ENCODE results near the gene CCBE1.
"Not testable (repeated sequence)": the region's sequence is repeated elsewhere in the genome, so short reads cannot be mapped to it uniquely, and the experiment has no call there.

Gene CCBE1

GRCh38 chr18:59715966-59716369 is 18.7 kb upstream of the CCBE1 start:
- no peak for DNase-seq (ENCODE audit: low read depth in 1 of 2, low spot score in 1 of 2)

GRCh38 chr18:59715445-59715844 is 18.2 kb upstream of the CCBE1 start:
- no peak for DNase-seq (ENCODE audit: low read depth in 1 of 2, low spot score in 1 of 2)

GRCh38 chr18:59714096-59714495 is 16.9 kb upstream of the CCBE1 start:
- DNase-seq (ENCODE audit: low read depth in 1 of 2, low spot score in 1 of 2), result not testable (repeated sequence)

GRCh38 chr18:59712311-59712710 is 15.1 kb upstream of the CCBE1 start:
- DNase-seq (ENCODE audit: low read depth in 1 of 2, low spot score in 1 of 2), result no peak

GRCh38 chr18:59708988-59709387 is 11.8 kb upstream of the CCBE1 start:
- no peak for DNase-seq (ENCODE audit: low read depth in 1 of 2, low spot score in 1 of 2)

- DNase-seq (ENCODE audit: low read depth in 1 of 2, low spot score in 1 of 2), result no peak
Observed at GRCh38 chr18:59707306-59707705, 10.1 kb upstream of the CCBE1 start.

GRCh38 chr18:59706499-59706898 is 9.3 kb upstream of the CCBE1 start:
- DNase-seq (ENCODE audit: low read depth in 1 of 2, low spot score in 1 of 2), result no peak

GRCh38 chr18:59705145-59705544 is 7.9 kb upstream of the CCBE1 start:
- DNase-seq (ENCODE audit: low read depth in 1 of 2, low spot score in 1 of 2), result no peak

GRCh38 chr18:59704146-59704545 is 6.9 kb upstream of the CCBE1 start:
- no peak for DNase-seq (ENCODE audit: low read depth in 1 of 2, low spot score in 1 of 2)

- no peak for DNase-seq (ENCODE audit: low read depth in 1 of 2, low spot score in 1 of 2)
Observed at GRCh38 chr18:59701272-59701671, 4.0 kb upstream of the CCBE1 start.

- DNase-seq (ENCODE audit: low read depth in 1 of 2, low spot score in 1 of 2), result no peak
Observed at GRCh38 chr18:59700535-59700967, 3.3 kb upstream of the CCBE1 start.

GRCh38 chr18:59699750-59700534 is 2.7 kb upstream of the CCBE1 start:
- DNase-seq (ENCODE audit: low read depth in 1 of 2, low spot score in 1 of 2), result no peak

GRCh38 chr18:59699061-59699460 is 1.8 kb upstream of the CCBE1 start:
- DNase-seq (ENCODE audit: low read depth in 1 of 2, low spot score in 1 of 2), result no peak

- no peak for DNase-seq (ENCODE audit: low read depth in 1 of 2, low spot score in 1 of 2)
Observed at GRCh38 chr18:59696311-59697235, 650 bp downstream of the CCBE1 start.

GRCh38 chr18:59695551-59695950 is 1.7 kb downstream of the CCBE1 start:
- DNase-seq (ENCODE audit: low read depth in 1 of 2, low spot score in 1 of 2), result no peak

- DNase-seq (ENCODE audit: low read depth in 1 of 2, low spot score in 1 of 2), result no peak
Observed at GRCh38 chr18:59694824-59695223, 2.4 kb downstream of the CCBE1 start.

- no peak for DNase-seq (ENCODE audit: low read depth in 1 of 2, low spot score in 1 of 2)
Observed at GRCh38 chr18:59691996-59692395, 5.2 kb downstream of the CCBE1 start.

- DNase-seq (ENCODE audit: low read depth in 1 of 2, low spot score in 1 of 2), result no peak
Observed at GRCh38 chr18:59690996-59691395, 6.2 kb downstream of the CCBE1 start.

GRCh38 chr18:59690186-59690982 is 6.8 kb downstream of the CCBE1 start:
- DNase-seq (ENCODE audit: low read depth in 1 of 2, low spot score in 1 of 2), result no peak

GRCh38 chr18:59689756-59690155 is 7.5 kb downstream of the CCBE1 start:
- no peak for DNase-seq (ENCODE audit: low read depth in 1 of 2, low spot score in 1 of 2)

- no peak for DNase-seq (ENCODE audit: low read depth in 1 of 2, low spot score in 1 of 2)
Observed at GRCh38 chr18:59686260-59686659, 11.0 kb downstream of the CCBE1 start.

All from stimulated activated CD4-positive, alpha-beta T cell treated with anti-CD3 and anti-CD28 coated beads, Interleukin-15, amount 100 ng/mL, for 1 hour (primary cell).